GM06990 (cell line): Measurements from ENCODE around the gene OR52I1.

ENCODE experiments used
- DNase-seq: peaks from one replicate; pipeline ENCODE4 v3.0.0-alpha.2; 2011; ENCODE audit not compliant: insufficient read length; ENCODE audit errors: extremely low read depth
- H3K27me3 ChIP-seq: replicated peaks from 2 replicates; pipeline ENCODE4 v1.6.0; 2011; ENCODE audit warnings: low read length; ENCODE audit not compliant: control insufficient read depth, insufficient read depth
- H3K36me3 ChIP-seq: 2 replicates; pipeline ENCODE4 v1.5.1; 2011; ENCODE audit warnings: low read length; ENCODE audit not compliant: control insufficient read depth, insufficient read depth
- H3K4me3 ChIP-seq: replicated peaks from 2 replicates; pipeline ENCODE4 v1.5.1; 2011; ENCODE audit warnings: low read depth, mild to moderate bottlenecking, control low read depth, low read length
- TF ChIP-seq, protein P1 (sequence below): IDR thresholded peaks from 2 replicates; pipeline ENCODE4 v1.5.1; 2011; ENCODE audit warnings: low read length, control low read depth, mild to moderate bottlenecking, inconsistent platforms; ENCODE audit not compliant: insufficient read depth, poor library complexity, severe bottlenecking

Gene OR52I1

DNA sequence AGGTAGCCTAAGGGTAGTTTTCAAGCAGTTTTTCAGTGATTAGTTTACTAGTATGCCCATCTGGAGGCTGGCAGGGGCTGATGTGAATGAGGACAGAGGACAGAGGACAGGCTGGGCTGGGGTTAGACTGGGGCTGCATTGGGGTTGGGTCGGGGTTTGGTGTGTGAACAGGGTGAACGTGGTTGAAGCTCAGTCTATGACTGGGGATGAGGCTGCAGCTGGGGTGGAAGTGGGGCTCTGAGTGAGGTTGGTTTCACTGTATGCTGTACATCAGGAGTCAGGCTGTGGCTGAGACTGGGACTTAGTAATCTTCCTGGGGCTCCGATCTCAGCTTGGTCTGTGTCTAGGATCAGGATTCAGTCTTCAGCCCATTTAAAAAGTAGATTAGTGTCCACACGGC is 50.4 kb downstream of the OR52I1 start:
- no peaks in the 10 kb centered on the region for H3K36me3 ChIP-seq
- no peak overlapping the region for H3K4me3 ChIP-seq
- TF ChIP-seq, protein P1, sequence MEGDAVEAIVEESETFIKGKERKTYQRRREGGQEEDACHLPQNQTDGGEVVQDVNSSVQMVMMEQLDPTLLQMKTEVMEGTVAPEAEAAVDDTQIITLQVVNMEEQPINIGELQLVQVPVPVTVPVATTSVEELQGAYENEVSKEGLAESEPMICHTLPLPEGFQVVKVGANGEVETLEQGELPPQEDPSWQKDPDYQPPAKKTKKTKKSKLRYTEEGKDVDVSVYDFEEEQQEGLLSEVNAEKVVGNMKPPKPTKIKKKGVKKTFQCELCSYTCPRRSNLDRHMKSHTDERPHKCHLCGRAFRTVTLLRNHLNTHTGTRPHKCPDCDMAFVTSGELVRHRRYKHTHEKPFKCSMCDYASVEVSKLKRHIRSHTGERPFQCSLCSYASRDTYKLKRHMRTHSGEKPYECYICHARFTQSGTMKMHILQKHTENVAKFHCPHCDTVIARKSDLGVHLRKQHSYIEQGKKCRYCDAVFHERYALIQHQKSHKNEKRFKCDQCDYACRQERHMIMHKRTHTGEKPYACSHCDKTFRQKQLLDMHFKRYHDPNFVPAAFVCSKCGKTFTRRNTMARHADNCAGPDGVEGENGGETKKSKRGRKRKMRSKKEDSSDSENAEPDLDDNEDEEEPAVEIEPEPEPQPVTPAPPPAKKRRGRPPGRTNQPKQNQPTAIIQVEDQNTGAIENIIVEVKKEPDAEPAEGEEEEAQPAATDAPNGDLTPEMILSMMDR: no peak
- no peak for DNase-seq
- H3K27me3 ChIP-seq: no peaks in the 10 kb centered on the region; the same call in 1 of the 2 replicates
